Panc1 (cell line): ENCODE results near the gene RFX1. TPM values are rescaled to one million over a fixed set of nuclear protein-coding genes. Genes with fewer than 3 reads are reported as not detected.

Experiments
- ATAC-seq: fragments of 200-7000 bp; cut with Tn5 transposase; 2 replicates; pipeline ENCODE4 v1.9.1; 2020; ENCODE audit warnings: mild to moderate bottlenecking, moderate library complexity
- BruUV-seq: library from RNA; stranded (reverse); fragments of 400-500 nt; replicated peaks from 2 replicates; lab custom pipeline; 2021; lab: Mats Ljungman, UMichigan
- CTCF ChIA-PET: fragments of 300-600 bp; sonication (Branson Sonifier 250); formaldehyde crosslinking; loops from one replicate; lab custom pipeline; 2022; ENCODE audit warnings: antibody characterized with exemption; lab: Charles Lee
- POLR2A ChIA-PET: fragments of 300-600 bp; sonication (Branson Sonifier 250); formaldehyde crosslinking; loops from one replicate; lab custom pipeline; 2022; ENCODE audit warnings: antibody characterized with exemption; lab: Charles Lee
- DNase-seq: peaks from one replicate; pipeline ENCODE4 v3.0.0-alpha.2; 2010; ENCODE audit warnings: low read depth, low spot score
- H3K27ac ChIP-seq: 2 replicates; pipeline ENCODE4 v1.5.1; 2011; ENCODE audit warnings: mild to moderate bottlenecking, low read length, inconsistent platforms
- H3K27me3 ChIP-seq: fragments of 200-500 bp; sonication (Bioruptor generic); 2 replicates; pipeline ENCODE4 v1.6.0; 2014; ENCODE audit warnings: low read length, inconsistent platforms; ENCODE audit not compliant: control insufficient read depth, insufficient read depth
- H3K36me3 ChIP-seq: fragments of 200-500 bp; sonication (Bioruptor generic); 2 replicates; pipeline ENCODE4 v1.5.1; 2014; ENCODE audit warnings: inconsistent platforms, mild to moderate bottlenecking, low read length, moderate library complexity; ENCODE audit not compliant: control insufficient read depth, insufficient read depth
- H3K4me1 ChIP-seq: 2 replicates; pipeline ENCODE4 v1.5.1; 2011; ENCODE audit warnings: inconsistent platforms, mild to moderate bottlenecking, low read length, moderate library complexity; ENCODE audit not compliant: control insufficient read depth, insufficient read depth
- H3K4me3 ChIP-seq, 2 experiments: 2 replicates each; pipeline ENCODE4 v1.5.1; 2011 to 2012; ENCODE audit warnings: low read depth in 2 of 2, low read length in 2 of 2, mild to moderate bottlenecking in 2 of 2, inconsistent platforms in 1 of 2, moderate library complexity in 1 of 2
- H3K9me3 ChIP-seq: fragments of 200-500 bp; sonication (Bioruptor generic); 2 replicates; pipeline ENCODE4 v1.5.1; 2014; ENCODE audit warnings: low read depth, mild to moderate bottlenecking, inconsistent platforms, low read length, moderate library complexity; ENCODE audit not compliant: control insufficient read depth, insufficient read depth
- CTCF ChIP-seq: fragments of 450-650 bp; IDR thresholded peaks from 2 replicates; pipeline ENCODE4 v1.5.1; 2017; ENCODE audit warnings: mild to moderate bottlenecking
- POLR2AphosphoS5 ChIP-seq: IDR thresholded peaks from 2 replicates; pipeline ENCODE4 v1.6.1; 2012; ENCODE audit warnings: mild to moderate bottlenecking, low read depth, low read length, moderate library complexity
- SIN3A ChIP-seq: IDR thresholded peaks from 2 replicates; pipeline ENCODE4 v1.6.1; 2012; ENCODE audit warnings: low read depth, mild to moderate bottlenecking, low read length, moderate library complexity, borderline replicate concordance; ENCODE audit not compliant: insufficient read depth
- TCF7L2 ChIP-seq: IDR thresholded peaks from 2 replicates; pipeline ENCODE4 v1.6.1; 2011; ENCODE audit warnings: mild to moderate bottlenecking, low read depth, low read length, inconsistent platforms
- in situ Hi-C: cut with HindIII; loops from 2 replicates; pipeline ENCODE4 v1.10.0; 2016; ENCODE audit warnings: low sequenced_read_pairs, low pct_unique_long_range_greater_than_20kb
- intact Hi-C: fragments of 100-400 bp; cut with micrococcal nuclease; formaldehyde crosslinking; loops from one replicate; pipeline ENCODE4 v1.10.0; 2022; ENCODE audit not compliant: unreplicated experiment
- total RNA-seq: library from RNA; stranded (reverse); gene quantifications from one replicate; pipeline ENCODE4 v1.2.1, GENCODE V29; 2021; ENCODE audit not compliant: unreplicated experiment
- TF ChIP-seq, protein P1 (sequence below), 2 experiments: IDR thresholded peaks; 2 replicates each; pipeline ENCODE4 v1.6.1; 2011 to 2012; ENCODE audit warnings: low read depth in 2 of 2, control low read depth in 1 of 2, low read length in 1 of 2, mild to moderate bottlenecking in 1 of 2, moderate library complexity in 1 of 2; ENCODE audit not compliant: insufficient read depth in 1 of 2

RFX1 gene
- total RNA-seq, 1 experiment from 2014 or later, result 15.2 TPM

DNA sequence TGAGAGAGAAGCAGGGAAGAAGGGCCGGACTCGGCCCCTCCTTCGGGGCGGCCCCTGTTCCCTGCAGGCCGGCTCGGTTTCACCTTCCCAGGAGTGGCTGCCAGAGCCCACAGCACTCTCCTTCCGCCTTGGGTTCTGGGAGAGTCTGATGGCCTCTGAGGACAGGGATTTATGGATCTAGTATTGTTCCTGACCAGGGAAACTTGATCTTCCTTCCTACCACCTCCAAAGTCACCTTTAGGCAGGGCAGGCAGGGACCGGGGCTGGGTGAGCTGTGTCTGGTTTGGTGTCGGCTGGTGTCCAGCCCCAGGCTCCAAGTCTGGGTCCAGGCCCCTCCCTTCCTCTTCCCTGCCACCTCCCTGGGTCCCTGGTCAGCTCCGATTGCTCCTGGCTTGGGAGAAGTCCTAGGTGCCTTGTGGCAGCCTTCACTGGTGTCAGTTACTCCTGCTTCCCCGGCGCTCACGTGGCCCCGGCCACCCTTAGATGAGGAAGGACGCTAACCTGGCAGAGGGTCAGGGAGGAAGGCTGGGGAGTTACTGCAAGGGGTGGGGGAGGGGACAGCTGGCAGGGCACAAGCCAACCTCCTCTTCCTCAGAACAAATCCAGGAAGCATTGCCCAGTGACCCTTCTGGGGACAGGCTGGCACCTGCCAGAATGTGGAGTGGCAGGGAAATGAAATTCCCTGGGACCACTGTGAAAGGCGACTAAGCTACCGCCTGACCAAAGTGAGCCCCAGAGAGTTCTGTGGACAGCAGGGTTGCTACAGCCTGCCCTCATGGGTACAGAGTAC lies 18.8 kb downstream of the RFX1 start:
- Histone ChIP-seq H3K36me3 (no peaks in the 10 kb centered on the region), H3K27me3 (no peaks in the 10 kb centered on the region), H3K4me3 (no peak overlapping the region), H3K4me1 (peaks cover 8% of the 10 kb centered on the region), H3K27ac (no peak overlapping the region), H3K9me3 (no peaks in the 10 kb centered on the region)
- no TSS peak for BruUV-seq
- in situ Hi-C loops (no loop called here), intact Hi-C loops (no loop called here)
- no peak; the same call in 1 of the 2 replicates for ATAC-seq
- ChIA-PET CTCF (interaction anchor here (0.6 kb wide), 1 partner anchor 125 kb away, joined by 3 read pairs; no protein-coding TSS in a partner anchor), POLR2A (no interaction called here)
- TF ChIP-seq TCF7L2 (no peak), POLR2AphosphoS5 (no peak), SIN3A (no peak), CTCF (no peak)
- TF ChIP-seq, protein P1, sequence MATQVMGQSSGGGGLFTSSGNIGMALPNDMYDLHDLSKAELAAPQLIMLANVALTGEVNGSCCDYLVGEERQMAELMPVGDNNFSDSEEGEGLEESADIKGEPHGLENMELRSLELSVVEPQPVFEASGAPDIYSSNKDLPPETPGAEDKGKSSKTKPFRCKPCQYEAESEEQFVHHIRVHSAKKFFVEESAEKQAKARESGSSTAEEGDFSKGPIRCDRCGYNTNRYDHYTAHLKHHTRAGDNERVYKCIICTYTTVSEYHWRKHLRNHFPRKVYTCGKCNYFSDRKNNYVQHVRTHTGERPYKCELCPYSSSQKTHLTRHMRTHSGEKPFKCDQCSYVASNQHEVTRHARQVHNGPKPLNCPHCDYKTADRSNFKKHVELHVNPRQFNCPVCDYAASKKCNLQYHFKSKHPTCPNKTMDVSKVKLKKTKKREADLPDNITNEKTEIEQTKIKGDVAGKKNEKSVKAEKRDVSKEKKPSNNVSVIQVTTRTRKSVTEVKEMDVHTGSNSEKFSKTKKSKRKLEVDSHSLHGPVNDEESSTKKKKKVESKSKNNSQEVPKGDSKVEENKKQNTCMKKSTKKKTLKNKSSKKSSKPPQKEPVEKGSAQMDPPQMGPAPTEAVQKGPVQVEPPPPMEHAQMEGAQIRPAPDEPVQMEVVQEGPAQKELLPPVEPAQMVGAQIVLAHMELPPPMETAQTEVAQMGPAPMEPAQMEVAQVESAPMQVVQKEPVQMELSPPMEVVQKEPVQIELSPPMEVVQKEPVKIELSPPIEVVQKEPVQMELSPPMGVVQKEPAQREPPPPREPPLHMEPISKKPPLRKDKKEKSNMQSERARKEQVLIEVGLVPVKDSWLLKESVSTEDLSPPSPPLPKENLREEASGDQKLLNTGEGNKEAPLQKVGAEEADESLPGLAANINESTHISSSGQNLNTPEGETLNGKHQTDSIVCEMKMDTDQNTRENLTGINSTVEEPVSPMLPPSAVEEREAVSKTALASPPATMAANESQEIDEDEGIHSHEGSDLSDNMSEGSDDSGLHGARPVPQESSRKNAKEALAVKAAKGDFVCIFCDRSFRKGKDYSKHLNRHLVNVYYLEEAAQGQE (IDR thresholded peaks at IDR 0.05; ENCODE audit: insufficient read depth in 1 of 2, low read depth in 2 of 2, low read length in 1 of 2), result no peak
- DNase-seq, result no peak

- Histone ChIP-seq H3K27ac (no peak overlapping the region), H3K4me3 (no peak overlapping the region), H3K36me3 (no peaks in the 10 kb centered on the region), H3K27me3 (no peaks in the 10 kb centered on the region), H3K4me1 (peaks cover 8% of the 10 kb centered on the region), H3K9me3 (no peaks in the 10 kb centered on the region)
- no peak for DNase-seq
- ChIA-PET POLR2A (no interaction called here), CTCF (no interaction called here)
- BruUV-seq, result no TSS peak
- TF ChIP-seq CTCF (no peak), POLR2AphosphoS5 (no peak), SIN3A (no peak), TCF7L2 (no peak)
- TF ChIP-seq, protein P1 (IDR thresholded peaks at IDR 0.05; ENCODE audit: insufficient read depth in 1 of 2, low read depth in 2 of 2, low read length in 1 of 2), result no peak
- peak; percentile 52 for ATAC-seq
- in situ Hi-C loops, result no loop called here
- intact Hi-C loops, result no loop called here
These were observed 19.7 kb downstream of the RFX1 start for GRCh38 chr19:13986348-13986904.
